Stimulated activated CD8-positive, alpha-beta memory T cell treated with anti-CD3 and anti-CD28 coated beads, Interleukin-2, amount 100 ng/mL, for 1 hour (primary cell): ENCODE results near the gene XYLT1.
A peak's percentile ranks its signal among the peaks of the same experiment; 100 is the strongest.

Experiments used
- DNase-seq, 2 donors: peaks; one replicate each; pipeline ENCODE4 v3.0.0-alpha.2; 2020; ENCODE audit warnings: low read depth in 2 of 2

XYLT1 gene

GRCh38 chr16:17196526-17196925, 274.2 kb downstream of the XYLT1 start:
- DNase-seq = no peak

- peak; percentile 29 to 30 for DNase-seq
Observed at GRCh38 chr16:17194190-17194780, 276.5 kb downstream of the XYLT1 start.

GRCh38 chr16:17193566-17194100, 277.1 kb downstream of the XYLT1 start:
- no peak for DNase-seq

GRCh38 chr16:17184026-17184425, 286.7 kb downstream of the XYLT1 start:
- DNase-seq = no peak

GRCh38 chr16:17177959-17178905, 292.5 kb downstream of the XYLT1 start:
- DNase-seq = no peak

- DNase-seq = no peak
Observed at GRCh38 chr16:17177242-17177958, 293.4 kb downstream of the XYLT1 start.

GRCh38 chr16:17176199-17176598, 294.6 kb downstream of the XYLT1 start:
- no peak for DNase-seq

- no peak for DNase-seq
Observed at GRCh38 chr16:17173281-17173680, 297.5 kb downstream of the XYLT1 start.

GRCh38 chr16:17171250-17172143, 299.3 kb downstream of the XYLT1 start:
- DNase-seq = no peak

- no peak for DNase-seq
Observed at GRCh38 chr16:17170435-17170834, 300.3 kb downstream of the XYLT1 start.

- DNase-seq = no peak
Observed at GRCh38 chr16:17168181-17168580, 302.6 kb downstream of the XYLT1 start.

- no peak for DNase-seq
Observed at GRCh38 chr16:17166095-17166494, 304.7 kb downstream of the XYLT1 start.

GRCh38 chr16:17162560-17162959, 308.2 kb downstream of the XYLT1 start:
- DNase-seq = no peak

- no peak for DNase-seq
Observed at GRCh38 chr16:17160920-17161431, 309.8 kb downstream of the XYLT1 start.

- DNase-seq = no peak
Observed at GRCh38 chr16:17160285-17160853, 310.4 kb downstream of the XYLT1 start.

- no peak for DNase-seq
Observed at GRCh38 chr16:17159617-17160016, 311.1 kb downstream of the XYLT1 start.

- DNase-seq = no peak
Observed at GRCh38 chr16:17155936-17156335, 314.8 kb downstream of the XYLT1 start.

- no peak for DNase-seq
Observed at GRCh38 chr16:17155485-17155884, 315.3 kb downstream of the XYLT1 start.

GRCh38 chr16:17154981-17155380, 315.8 kb downstream of the XYLT1 start:
- DNase-seq = no peak

GRCh38 chr16:17152311-17152710, 318.4 kb downstream of the XYLT1 start:
- DNase-seq = no peak

GRCh38 chr16:17151335-17151734, 319.4 kb downstream of the XYLT1 start:
- DNase-seq = no peak
